GM18868 (cell line): ENCODE data around the gene CYP2C18.
"Not testable (repeated sequence)": the region's sequence is repeated elsewhere in the genome, so short reads cannot be mapped to it uniquely, and the experiment has no call there.

Source experiments
- ATAC-seq: cut with Tn5 transposase; IDR thresholded peaks from one replicate; pipeline ENCODE4 v1.9.1; 2021; ENCODE audit warnings: mild to moderate bottlenecking, moderate library complexity; ENCODE audit not compliant: unreplicated experiment

CYP2C18 gene

GRCh38 chr10:94738588-94738987 is 55.1 kb downstream of the CYP2C18 start:
- ATAC-seq, result no peak

GRCh38 chr10:94747137-94747536 is 63.6 kb downstream of the CYP2C18 start:
- no peak for ATAC-seq

GRCh38 chr10:94747838-94748237 is 64.3 kb downstream of the CYP2C18 start:
- no peak for ATAC-seq

- no peak for ATAC-seq
Observed at GRCh38 chr10:94757916-94758315, 74.4 kb downstream of the CYP2C18 start.

- no peak for ATAC-seq
Observed at GRCh38 chr10:94760586-94761178, 77.2 kb downstream of the CYP2C18 start.

- no peak for ATAC-seq
Observed at GRCh38 chr10:94762393-94762792, 78.9 kb downstream of the CYP2C18 start, which contains the start of gene CYP2C19. Gene CYP2C19 (plus strand): TSS chr10:94762681. CDS start chr10:94762706, 25 bp downstream.

- not testable (repeated sequence) for ATAC-seq
Observed at GRCh38 chr10:94775425-94775824, 91.9 kb downstream of the CYP2C18 start.

- ATAC-seq, result no peak
Observed at GRCh38 chr10:94777886-94778458, 94.4 kb downstream of the CYP2C18 start.

GRCh38 chr10:94780844-94781243 is 97.3 kb downstream of the CYP2C18 start:
- ATAC-seq, result no peak

- ATAC-seq, result no peak
Observed at GRCh38 chr10:94784256-94784655, 100.7 kb downstream of the CYP2C18 start.

- no peak for ATAC-seq
Observed at GRCh38 chr10:94785211-94785610, 101.7 kb downstream of the CYP2C18 start.
